Measurements from ENCODE around the gene NPNT.
"Not testable (repeated sequence)": the region's sequence is repeated elsewhere in the genome, so short reads cannot be mapped to it uniquely, and the experiment has no call there.

Gene NPNT, protein sequence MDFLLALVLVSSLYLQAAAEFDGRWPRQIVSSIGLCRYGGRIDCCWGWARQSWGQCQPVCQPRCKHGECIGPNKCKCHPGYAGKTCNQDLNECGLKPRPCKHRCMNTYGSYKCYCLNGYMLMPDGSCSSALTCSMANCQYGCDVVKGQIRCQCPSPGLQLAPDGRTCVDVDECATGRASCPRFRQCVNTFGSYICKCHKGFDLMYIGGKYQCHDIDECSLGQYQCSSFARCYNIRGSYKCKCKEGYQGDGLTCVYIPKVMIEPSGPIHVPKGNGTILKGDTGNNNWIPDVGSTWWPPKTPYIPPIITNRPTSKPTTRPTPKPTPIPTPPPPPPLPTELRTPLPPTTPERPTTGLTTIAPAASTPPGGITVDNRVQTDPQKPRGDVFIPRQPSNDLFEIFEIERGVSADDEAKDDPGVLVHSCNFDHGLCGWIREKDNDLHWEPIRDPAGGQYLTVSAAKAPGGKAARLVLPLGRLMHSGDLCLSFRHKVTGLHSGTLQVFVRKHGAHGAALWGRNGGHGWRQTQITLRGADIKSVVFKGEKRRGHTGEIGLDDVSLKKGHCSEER

GRCh38 chr4:105894660-105895582, at the start of gene NPNT:
TSS of gene NPNT (plus strand) at chr4:105895471. CDS start at chr4:105895653, 182 bp downstream.
- in situ Hi-C loops (cut with MboI; ENCODE audit: low sequenced_read_pairs): no loop called here

- in situ Hi-C loops (cut with MboI; ENCODE audit: low sequenced_read_pairs): no loop called here
These were observed 49.7 kb upstream of the NPNT start for GRCh38 chr4:105845559-105845958.

GRCh38 chr4:105848359-105848758, 46.9 kb upstream of the NPNT start:
- in situ Hi-C loops (cut with MboI; ENCODE audit: low sequenced_read_pairs): not testable (repeated sequence)

DNA sequence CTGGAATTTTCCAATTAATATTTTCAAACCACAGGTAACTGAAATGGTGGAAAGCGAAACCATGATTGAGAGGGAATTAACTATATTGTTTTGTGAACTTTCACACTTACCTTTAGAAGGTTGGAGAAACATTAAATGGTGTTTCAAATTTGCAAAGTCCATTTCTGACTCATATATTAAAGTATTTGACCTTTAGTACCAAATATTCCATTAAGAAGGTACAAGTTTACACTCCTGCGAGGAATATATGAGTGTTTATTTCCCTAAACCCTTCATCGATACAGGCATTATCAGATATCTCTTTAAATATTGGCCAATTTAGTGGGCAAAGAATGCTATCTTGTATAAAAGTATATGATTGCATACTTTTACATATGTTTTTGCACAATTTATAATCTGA, 44.1 kb upstream of the NPNT start:
- in situ Hi-C loops (cut with MboI; ENCODE audit: low sequenced_read_pairs): no loop called here

- in situ Hi-C loops (cut with MboI; ENCODE audit: low sequenced_read_pairs): not testable (repeated sequence)
These were observed 43.0 kb upstream of the NPNT start for GRCh38 chr4:105852230-105852629.

DNA sequence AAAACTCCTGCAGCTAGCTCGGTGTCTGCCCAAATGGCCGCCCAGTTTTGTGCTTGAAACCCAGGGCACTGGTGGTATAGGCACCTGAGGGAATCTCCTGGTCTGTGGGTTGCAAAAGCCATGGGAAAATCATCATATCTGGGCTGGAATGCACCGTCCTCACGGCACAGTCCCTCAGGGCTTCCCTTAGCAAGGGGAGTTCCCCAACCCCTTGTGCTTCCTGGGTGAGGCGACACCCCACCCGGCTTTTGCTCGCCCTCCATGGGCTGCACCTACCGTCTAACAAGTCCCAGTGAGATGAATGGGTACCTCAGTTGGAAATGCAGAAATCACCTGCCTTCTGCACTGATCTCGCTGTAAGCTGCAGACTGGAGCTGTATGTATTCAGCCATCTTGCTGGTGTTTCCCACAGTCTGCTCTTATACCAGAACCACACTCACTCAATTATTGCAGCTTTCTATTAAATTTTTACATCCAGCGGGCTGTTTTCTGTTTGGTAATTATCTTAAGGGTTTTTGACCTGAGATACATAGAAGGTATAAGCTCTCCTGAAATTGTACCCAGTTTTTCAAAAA, 36.7 kb upstream of the NPNT start:
- in situ Hi-C loops (cut with MboI; ENCODE audit: low sequenced_read_pairs): no loop called here

DNA sequence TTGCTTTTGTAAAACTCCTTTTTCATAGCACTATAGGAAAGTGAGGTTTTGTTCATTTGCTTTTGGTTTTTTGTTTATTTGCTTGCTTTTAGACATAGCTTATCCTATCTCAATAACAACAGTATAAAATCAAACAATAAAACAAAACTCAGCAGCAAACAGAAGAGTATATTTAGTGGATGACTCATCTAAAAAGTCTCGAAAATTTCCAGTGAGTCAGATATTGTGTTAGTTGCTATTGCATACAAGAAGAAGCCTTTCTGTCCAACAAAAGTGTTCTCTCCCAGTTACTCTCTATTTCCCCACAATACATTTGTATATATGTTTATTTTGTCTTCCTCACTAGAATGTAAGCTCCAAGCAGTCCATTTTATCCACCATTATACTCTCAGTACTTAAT, 36.0 kb upstream of the NPNT start:
- in situ Hi-C loops (cut with MboI; ENCODE audit: low sequenced_read_pairs): no loop called here

- in situ Hi-C loops (cut with MboI; ENCODE audit: low sequenced_read_pairs): no loop called here
These were observed 24.3 kb upstream of the NPNT start for GRCh38 chr4:105870963-105871362.

- in situ Hi-C loops (cut with MboI; ENCODE audit: low sequenced_read_pairs): no loop called here
These were observed 23.3 kb upstream of the NPNT start for GRCh38 chr4:105871997-105872396.

DNA sequence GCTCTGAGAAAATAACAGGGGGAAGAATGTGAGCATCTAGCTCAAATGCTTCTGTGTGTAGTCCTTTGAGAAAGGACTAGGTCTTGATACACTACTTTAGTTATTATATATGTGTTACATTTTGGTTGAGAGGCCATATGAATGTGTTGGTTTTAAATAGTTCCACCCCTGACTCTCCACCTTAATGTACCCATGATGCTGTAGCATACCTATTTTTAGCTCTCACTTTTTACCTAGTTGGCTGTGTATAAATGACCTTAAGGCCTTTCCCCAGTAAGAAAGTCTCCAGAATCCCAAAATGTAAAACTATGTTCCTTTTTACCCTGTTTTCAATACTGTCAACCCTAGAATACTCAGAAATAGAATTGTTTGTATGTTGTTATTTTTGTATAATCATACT, 20.0 kb upstream of the NPNT start:
- in situ Hi-C loops (cut with MboI; ENCODE audit: low sequenced_read_pairs): no loop called here

DNA sequence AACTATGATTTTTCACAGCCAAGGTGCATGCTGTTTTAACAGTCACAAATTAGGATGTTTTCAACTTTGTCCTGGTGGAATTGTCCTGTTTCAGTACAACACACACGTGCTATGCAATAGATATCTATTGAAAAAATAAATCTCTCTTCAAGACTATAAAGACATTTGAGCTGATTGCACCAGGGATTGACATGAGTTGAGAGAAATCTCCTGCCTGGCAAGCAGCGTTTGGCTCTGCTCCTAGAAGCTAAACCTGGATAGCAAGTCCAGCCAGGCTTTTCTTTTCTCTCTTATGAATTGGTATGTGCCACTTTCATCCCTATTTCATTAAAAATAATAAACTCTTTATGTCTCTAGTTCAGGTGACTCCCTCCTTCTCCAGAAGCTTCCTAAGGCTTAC, 16.6 kb upstream of the NPNT start:
- in situ Hi-C loops (cut with MboI; ENCODE audit: low sequenced_read_pairs): no loop called here

DNA sequence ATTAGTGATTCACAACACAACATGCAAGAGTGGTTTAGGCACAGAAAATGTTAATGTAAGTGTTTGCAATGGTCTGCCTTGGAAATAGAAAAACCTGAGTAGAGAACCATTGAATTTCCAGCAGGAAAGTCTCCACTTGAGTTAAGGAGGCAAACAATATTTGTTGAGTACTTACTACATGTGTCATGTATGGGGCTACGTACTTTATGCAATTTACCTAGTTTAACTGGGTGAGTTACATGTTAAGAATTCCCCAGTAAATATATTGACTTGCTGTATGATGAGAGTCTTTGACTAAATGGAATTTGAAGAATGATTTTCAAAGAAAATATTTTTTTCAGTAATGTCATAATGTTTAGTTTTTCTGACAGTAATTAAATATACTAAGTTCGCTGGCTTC, 7.8 kb upstream of the NPNT start:
- in situ Hi-C loops (cut with MboI; ENCODE audit: low sequenced_read_pairs): no loop called here

GRCh38 chr4:105895583-105896460, 551 bp downstream of the NPNT start:
- in situ Hi-C loops (cut with MboI; ENCODE audit: low sequenced_read_pairs): no loop called here

- in situ Hi-C loops (cut with MboI; ENCODE audit: low sequenced_read_pairs): no loop called here
These were observed 1.2 kb downstream of the NPNT start for GRCh38 chr4:105896461-105896942.

DNA sequence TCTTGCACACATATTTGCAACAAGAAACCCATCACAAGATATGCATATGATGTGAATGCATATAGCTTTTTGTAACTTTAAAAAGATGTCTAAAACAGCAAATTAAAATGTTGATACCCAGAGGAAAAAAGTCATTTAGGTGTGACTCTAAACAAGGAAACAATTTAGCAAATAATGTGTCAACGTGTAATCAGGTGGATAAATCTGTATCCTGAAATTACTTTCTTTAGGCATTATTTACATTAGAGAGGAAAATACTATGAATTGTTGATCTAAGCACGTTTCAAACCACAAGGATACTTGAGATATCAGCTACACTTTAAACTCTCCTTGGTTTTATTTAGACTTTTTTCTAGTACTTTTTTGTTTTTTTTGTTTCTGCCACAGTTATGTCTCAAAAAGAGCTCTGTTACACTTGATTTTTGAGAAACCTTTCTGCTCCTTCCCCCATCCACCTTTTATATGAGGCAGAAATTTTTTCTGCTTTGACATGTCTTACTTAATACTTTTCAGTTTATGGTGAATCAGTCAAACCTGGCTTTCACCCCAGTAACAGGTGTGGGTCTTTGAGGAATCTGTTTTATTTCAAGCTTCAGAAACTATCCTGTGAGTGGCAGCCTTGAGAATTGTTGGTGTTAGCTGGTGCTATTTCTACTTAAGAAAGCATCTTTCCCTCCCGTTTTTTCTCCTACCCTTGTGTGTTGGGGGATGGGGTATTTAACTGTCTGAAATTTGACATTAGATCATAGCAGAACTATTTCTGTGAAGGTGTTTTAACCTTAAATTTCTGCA, 1.9 kb downstream of the NPNT start:
- in situ Hi-C loops (cut with MboI; ENCODE audit: low sequenced_read_pairs): no loop called here

- in situ Hi-C loops (cut with MboI; ENCODE audit: low sequenced_read_pairs): no loop called here
These were observed 5.3 kb downstream of the NPNT start for GRCh38 chr4:105900541-105900940.

DNA sequence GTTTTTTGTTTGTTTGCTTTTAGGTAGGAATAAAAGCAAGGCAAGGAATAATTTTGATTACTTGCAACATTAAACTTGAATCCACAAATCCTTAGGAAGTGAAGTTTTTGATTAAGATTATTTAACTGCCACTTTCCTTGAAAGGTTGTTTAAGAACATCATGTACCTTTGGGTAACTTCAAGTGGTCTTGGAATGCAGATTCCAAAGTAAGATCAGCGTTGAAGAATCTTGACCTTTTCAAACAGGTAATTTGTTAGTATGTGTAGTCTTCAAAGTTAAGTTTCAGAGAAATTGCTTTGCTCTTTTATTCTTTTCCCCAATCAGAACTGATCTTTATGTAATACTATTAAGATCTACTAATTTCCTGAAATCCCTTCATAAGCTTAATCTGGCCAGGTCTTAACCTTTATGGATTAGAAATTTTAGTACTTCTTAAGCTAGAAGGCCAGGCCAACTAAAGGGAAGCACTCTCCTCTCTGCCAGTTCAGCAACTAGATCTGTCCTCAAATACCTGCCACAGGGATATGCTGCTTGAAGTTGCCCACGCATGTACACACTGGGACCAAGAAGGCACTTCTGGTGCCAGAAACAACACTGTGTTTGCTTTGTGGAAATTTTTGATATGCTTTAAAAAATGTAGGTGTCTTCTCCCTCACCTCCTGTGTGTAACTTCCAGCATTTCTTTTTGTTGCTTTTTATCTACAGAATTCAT, 7.4 kb downstream of the NPNT start:
- in situ Hi-C loops (cut with MboI; ENCODE audit: low sequenced_read_pairs): no loop called here

DNA sequence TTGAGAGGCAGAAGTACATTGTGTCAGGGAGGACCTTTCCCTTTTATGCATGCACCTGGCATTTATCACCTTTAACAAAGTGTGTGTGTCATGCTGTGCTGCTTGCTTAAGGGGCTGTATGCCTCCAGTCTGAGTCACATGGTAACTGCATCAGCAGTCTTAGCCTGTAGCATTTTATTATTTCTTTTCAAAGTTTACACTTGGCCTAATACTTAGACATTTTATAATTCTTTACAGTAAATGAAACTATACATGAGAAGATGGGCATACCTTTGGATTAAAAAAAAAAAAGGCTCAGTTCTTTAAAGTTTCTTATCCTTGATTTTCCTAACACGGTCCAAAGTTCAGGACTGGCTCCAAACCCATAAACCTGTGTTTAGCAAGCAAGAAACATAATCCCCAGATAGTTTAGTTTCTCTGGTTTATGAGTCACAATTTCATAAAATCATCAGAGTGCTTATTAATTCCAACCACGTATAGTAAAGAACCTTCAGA, 14.6 kb downstream of the NPNT start:
- in situ Hi-C loops (cut with MboI; ENCODE audit: low sequenced_read_pairs): no loop called here

DNA sequence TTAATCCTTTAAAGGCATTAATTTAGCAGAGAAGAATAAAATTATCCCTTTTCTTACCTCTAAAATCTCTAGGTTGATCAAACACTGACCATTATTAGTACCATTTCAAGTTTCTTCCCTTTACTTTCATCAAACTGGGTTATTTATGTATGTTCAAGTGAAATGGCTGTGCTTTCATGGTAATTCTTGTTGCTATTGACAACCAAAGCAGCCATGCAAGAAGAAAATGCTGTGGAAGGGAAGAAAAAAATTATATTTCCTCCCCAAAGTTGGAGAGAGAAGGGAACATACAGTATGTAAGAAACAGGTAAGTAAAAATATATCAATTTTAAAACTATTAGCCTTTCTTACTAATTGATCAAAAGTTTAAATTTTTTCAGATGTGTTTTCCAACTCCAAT, 16.2 kb downstream of the NPNT start:
- in situ Hi-C loops (cut with MboI; ENCODE audit: low sequenced_read_pairs): no loop called here

Measured in hTERT RPE-1 (cell line).